Endothelial cell of umbilical vein (primary cell): ENCODE data around the gene PHF2. TPM values are rescaled to one million over a fixed set of nuclear protein-coding genes. Genes with fewer than 3 reads are reported as not detected.

Experiments
- BruUV-seq: library from RNA; stranded (reverse); fragments of 400-500 nt; replicated peaks from 2 replicates; lab custom pipeline; 2021; lab: Mats Ljungman, UMichigan
- CTCF ChIA-PET: fragments of 300-600, 350-600 bp; sonication (Branson Sonifier 250); formaldehyde crosslinking; loops from one replicate; lab custom pipeline; 2021; ENCODE audit warnings: antibody characterized with exemption, inconsistent platforms; lab: Charles Lee
- POLR2A ChIA-PET: fragments of 300-600, 350-600 bp; sonication (Branson Sonifier 250); formaldehyde crosslinking; loops from one replicate; lab custom pipeline; 2021; ENCODE audit warnings: antibody characterized with exemption, inconsistent platforms; lab: Charles Lee
- DNase-seq: peaks from one replicate; pipeline ENCODE4 v3.0.0-alpha.2; 2011; ENCODE audit warnings: low read depth, low spot score
- FAIRE-seq: peaks from 2 replicates; lab custom pipeline; 2011; peaks lifted over from hg19 to GRCh38; lab: Jason Lieb, UNC
- H2AFZ ChIP-seq: 2 replicates; pipeline ENCODE4 v1.6.0; 2012; ENCODE audit warnings: low read depth, low read length, control low read depth, inconsistent platforms
- H3K27ac ChIP-seq: 2 replicates; pipeline ENCODE4 v1.5.1; 2011; ENCODE audit warnings: low read depth, mild to moderate bottlenecking, control low read depth, low read length, moderate library complexity; ENCODE audit not compliant: insufficient read depth
- H3K27me3 ChIP-seq, 2 experiments: 2 replicates each; pipeline versions ENCODE4 v1.6.0 to v1.6.1; 2011; ENCODE audit warnings: low read length in 2 of 2, mixed read lengths in 1 of 2; ENCODE audit not compliant: control insufficient read depth in 2 of 2, insufficient read depth in 2 of 2
- H3K36me3 ChIP-seq, 2 experiments: 2 replicates in 1 of 2; 3 replicates in 1 of 2; pipeline ENCODE4 v1.5.1; 2011; ENCODE audit warnings: low read length in 2 of 2, mild to moderate bottlenecking in 1 of 2, moderate library complexity in 1 of 2; ENCODE audit not compliant: control insufficient read depth in 2 of 2, insufficient read depth in 2 of 2; ENCODE audit errors: extremely low read depth in 1 of 2
- H3K4me1 ChIP-seq: 3 replicates; pipeline ENCODE4 v1.5.1; 2011; ENCODE audit warnings: mild to moderate bottlenecking, low read length; ENCODE audit not compliant: control insufficient read depth, insufficient read depth; ENCODE audit errors: extremely low read depth
- H3K4me2 ChIP-seq: 2 replicates; pipeline ENCODE4 v1.6.1; 2011; ENCODE audit warnings: low read length, control low read depth, mixed read lengths; ENCODE audit not compliant: insufficient read depth
- H3K4me3 ChIP-seq, 3 experiments: fragments of 200-600 bp in 1 of 3; sonication (generic), shearing (Covaris generic) in 1 of 3; replicated peaks in 1 of 3; 2 replicates each; pipeline ENCODE4 v1.5.1; 2011 to 2016; ENCODE audit warnings: control low read depth in 3 of 3, low read length in 3 of 3, mild to moderate bottlenecking in 2 of 3, inconsistent platforms in 1 of 3, low read depth in 1 of 3, moderate library complexity in 1 of 3; ENCODE audit not compliant: insufficient read depth in 1 of 3
- H3K79me2 ChIP-seq: 2 replicates; pipeline ENCODE4 v1.6.0; 2012; ENCODE audit warnings: low read length, inconsistent platforms; ENCODE audit not compliant: control insufficient read depth, insufficient read depth
- H3K9ac ChIP-seq: replicated peaks from 2 replicates; pipeline ENCODE3; 2011; ENCODE audit warnings: low read length, control low read depth; ENCODE audit not compliant: insufficient read depth; ENCODE audit errors: extremely low read depth
- H3K9me1 ChIP-seq: replicated peaks from 3 replicates; pipeline ENCODE4 v1.6.0; 2011; ENCODE audit warnings: mild to moderate bottlenecking, low read length; ENCODE audit not compliant: control insufficient read depth, insufficient read depth; ENCODE audit errors: extremely low read depth
- H3K9me3 ChIP-seq: replicated peaks from 2 replicates; pipeline ENCODE4 v1.5.1; 2012; ENCODE audit warnings: low read length, inconsistent platforms; ENCODE audit not compliant: control insufficient read depth, insufficient read depth
- H4K20me1 ChIP-seq: replicated peaks from 2 replicates; pipeline ENCODE3; 2011; ENCODE audit warnings: mild to moderate bottlenecking, low read length; ENCODE audit not compliant: control insufficient read depth, insufficient read depth; ENCODE audit errors: extremely low read depth
- EZH2 ChIP-seq: IDR thresholded peaks from 2 replicates; pipeline ENCODE4 v1.6.1; 2012; ENCODE audit warnings: borderline replicate concordance, low read depth, mild to moderate bottlenecking, moderate library complexity, low read length, inconsistent platforms; ENCODE audit not compliant: severe bottlenecking
- FOS ChIP-seq: IDR thresholded peaks from 2 replicates; pipeline ENCODE4 v1.6.1; 2011; ENCODE audit warnings: mild to moderate bottlenecking, low read length, moderate library complexity, borderline replicate concordance; ENCODE audit not compliant: insufficient read depth
- GATA2 ChIP-seq: IDR thresholded peaks from 2 replicates; pipeline ENCODE4 v1.7.0; 2011; ENCODE audit warnings: low read depth, mild to moderate bottlenecking, moderate library complexity, mixed read lengths, low read length; ENCODE audit not compliant: insufficient read length, insufficient read depth
- JUN ChIP-seq: IDR thresholded peaks from 2 replicates; pipeline ENCODE4 v1.6.1; 2011; ENCODE audit warnings: borderline replicate concordance, low read depth; ENCODE audit not compliant: insufficient read length, insufficient read depth
- MAX ChIP-seq: IDR thresholded peaks from 2 replicates; pipeline ENCODE4 v1.6.1; 2011; ENCODE audit not compliant: insufficient read depth, insufficient read length
- MYC ChIP-seq: IDR thresholded peaks from one replicate; pipeline ENCODE4 v1.6.1; 2011; ENCODE audit warnings: mild to moderate bottlenecking, low read depth, low read length
- POLR2A ChIP-seq: IDR thresholded peaks from 2 replicates; pipeline ENCODE4 v1.6.1; 2012; ENCODE audit warnings: low read depth, mild to moderate bottlenecking, control low read depth, low read length
- POLR2AphosphoS5 ChIP-seq: IDR thresholded peaks from 2 replicates; pipeline ENCODE4 v1.6.1; 2012; ENCODE audit warnings: low read depth, mild to moderate bottlenecking, control low read depth, low read length, moderate library complexity; ENCODE audit not compliant: insufficient read depth
- dilution Hi-C: fragments of 300-500 bp; cut with MboI; formaldehyde crosslinking; loops from one replicate; pipeline ENCODE4 v1.15.0; 2019; ENCODE audit warnings: low sequenced_read_pairs; ENCODE audit not compliant: extremely low pct_ligation_motif_present
- intact Hi-C: fragments of 100-400 bp; cut with micrococcal nuclease; formaldehyde crosslinking; loops from one replicate; pipeline ENCODE4 v1.10.0; 2022
- polyA plus RNA-seq, 4 experiments: library from polyadenylated mRNA; depleted of rRNA in 3 of 4; stranded (reverse) in 3 of 4; unstranded in 1 of 4; fragments of >200 nt; gene quantifications; 2 replicates each; pipeline versions ENCODE4 v1.2.1 to v1.2.3, GENCODE V29; 2011 to 2012; ENCODE audit warnings: missing spikeins in 1 of 4
- total RNA-seq: library from RNA; stranded (reverse); gene quantifications from 2 replicates; pipeline ENCODE4 v1.2.3, GENCODE V29; 2021
- TF ChIP-seq, protein P1 (sequence below), 2 donors: IDR thresholded peaks; 1 replicate in 1 of 2; 2 replicates in 1 of 2; pipeline ENCODE4 v1.5.1; 2011; ENCODE audit warnings: low read length in 2 of 2, mild to moderate bottlenecking in 2 of 2, moderate library complexity in 2 of 2, control low read depth in 1 of 2, inconsistent platforms in 1 of 2, low read depth in 1 of 2; ENCODE audit not compliant: insufficient read depth in 1 of 2; ENCODE audit errors: extremely low read depth in 1 of 2

The PHF2 gene
- total and polyA plus RNA-seq, 2 donors (not counting 3 experiments of a cell fraction or from before 2014, with no cell fraction given) = 9.8 to 22.5 TPM

DNA sequence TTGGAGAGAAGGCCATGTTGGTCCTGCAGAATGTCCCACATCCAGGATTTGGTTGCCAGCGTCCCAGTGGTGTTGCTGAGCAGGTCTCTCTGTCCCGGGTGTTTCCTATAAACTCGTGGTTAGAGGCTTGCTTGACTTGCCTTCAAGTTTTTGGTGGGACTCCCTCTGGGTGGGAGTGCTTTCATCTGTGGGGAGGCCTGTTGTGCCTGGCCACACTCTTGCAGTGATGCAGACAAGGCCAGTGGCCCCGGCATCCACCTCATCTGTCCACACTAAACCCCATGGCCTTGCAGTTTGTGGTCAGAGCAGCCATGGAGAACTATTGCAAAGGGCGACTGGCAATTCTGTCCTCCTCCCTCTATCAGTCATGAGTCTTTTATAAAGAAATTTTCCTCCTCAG, 71.8 kb downstream of the PHF2 start:
- dilution Hi-C loops (no loop called here), intact Hi-C loops (no loop called here)
- no peak for TF ChIP-seq FOS
- TF ChIP-seq POLR2A = no peak
- no peak for TF ChIP-seq POLR2AphosphoS5
- TF ChIP-seq, protein P1, sequence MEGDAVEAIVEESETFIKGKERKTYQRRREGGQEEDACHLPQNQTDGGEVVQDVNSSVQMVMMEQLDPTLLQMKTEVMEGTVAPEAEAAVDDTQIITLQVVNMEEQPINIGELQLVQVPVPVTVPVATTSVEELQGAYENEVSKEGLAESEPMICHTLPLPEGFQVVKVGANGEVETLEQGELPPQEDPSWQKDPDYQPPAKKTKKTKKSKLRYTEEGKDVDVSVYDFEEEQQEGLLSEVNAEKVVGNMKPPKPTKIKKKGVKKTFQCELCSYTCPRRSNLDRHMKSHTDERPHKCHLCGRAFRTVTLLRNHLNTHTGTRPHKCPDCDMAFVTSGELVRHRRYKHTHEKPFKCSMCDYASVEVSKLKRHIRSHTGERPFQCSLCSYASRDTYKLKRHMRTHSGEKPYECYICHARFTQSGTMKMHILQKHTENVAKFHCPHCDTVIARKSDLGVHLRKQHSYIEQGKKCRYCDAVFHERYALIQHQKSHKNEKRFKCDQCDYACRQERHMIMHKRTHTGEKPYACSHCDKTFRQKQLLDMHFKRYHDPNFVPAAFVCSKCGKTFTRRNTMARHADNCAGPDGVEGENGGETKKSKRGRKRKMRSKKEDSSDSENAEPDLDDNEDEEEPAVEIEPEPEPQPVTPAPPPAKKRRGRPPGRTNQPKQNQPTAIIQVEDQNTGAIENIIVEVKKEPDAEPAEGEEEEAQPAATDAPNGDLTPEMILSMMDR (IDR thresholded peaks at IDR 0.05; ENCODE audit: extremely low read depth in 1 of 2, insufficient read depth in 1 of 2, low read depth in 1 of 2, low read length in 2 of 2) = no peak
- H3K9me1 ChIP-seq = no peaks in the 10 kb centered on the region
- CTCF ChIA-PET = no interaction called here
- H3K27me3 ChIP-seq = no peaks in the 10 kb centered on the region
- no peak overlapping the region for H3K4me3 ChIP-seq
- H3K9ac ChIP-seq = no peak overlapping the region
- no peak overlapping the region for H3K27ac ChIP-seq
- no TSS peak for BruUV-seq
- no peaks in the 10 kb centered on the region for H4K20me1 ChIP-seq
- no peaks in the 10 kb centered on the region for H3K4me1 ChIP-seq
- no peaks in the 10 kb centered on the region for H3K9me3 ChIP-seq
- no peaks in the 10 kb centered on the region for H3K79me2 ChIP-seq
- DNase-seq (no peak), FAIRE-seq (no peak)
- H3K4me2 ChIP-seq = no peak overlapping the region
- no peak overlapping the region for H2AFZ ChIP-seq
- POLR2A ChIA-PET = no interaction called here
- peaks cover 5 to 30% of the 10 kb centered on the region in 2 experiments for H3K36me3 ChIP-seq

- TF ChIP-seq, protein P1 (IDR thresholded peaks at IDR 0.05; ENCODE audit: extremely low read depth in 1 of 2, insufficient read depth in 1 of 2, low read depth in 1 of 2, low read length in 2 of 2) = no peak
- TF ChIP-seq FOS = no peak
- no peak for TF ChIP-seq MAX
- TF ChIP-seq POLR2A = no peak
- no peak for TF ChIP-seq POLR2AphosphoS5
- no peak for TF ChIP-seq MYC
- TF ChIP-seq EZH2 = no peak
- no peak for TF ChIP-seq JUN
- TF ChIP-seq GATA2 = no peak
- ChIA-PET CTCF (no interaction called here), POLR2A (no interaction called here)
- Histone ChIP-seq H3K27me3 (no peaks in the 10 kb centered on the region), H3K4me2 (no peak overlapping the region), H2AFZ (no peak overlapping the region), H3K4me1 (no peaks in the 10 kb centered on the region), H3K27ac (no peak overlapping the region), H3K9ac (no peak overlapping the region), H4K20me1 (no peaks in the 10 kb centered on the region), H3K9me3 (no peaks in the 10 kb centered on the region), H3K79me2 (no peaks in the 10 kb centered on the region), H3K4me3 (no peak overlapping the region), H3K36me3 (peaks cover 5 to 30% of the 10 kb centered on the region in 2 experiments), H3K9me1 (no peaks in the 10 kb centered on the region)
- no TSS peak for BruUV-seq
- intact Hi-C loops (no loop called here), dilution Hi-C loops (no loop called here)
- no peak for FAIRE-seq
- DNase-seq = no peak
These were observed 72.5 kb downstream of the PHF2 start for GRCh38 chr9:93648836-93649235.
